Measurements from ENCODE around the gene NOTUM. TPM values are rescaled to one million over a fixed set of nuclear protein-coding genes. Genes with fewer than 3 reads are reported as not detected.
A peak's percentile ranks its signal among the peaks of the same experiment; 100 is the strongest.

NOTUM gene
- total and polyA plus RNA-seq, 7 experiments from 2014 or later: 0.35 to 0.82 TPM; not detected in 5

DNA sequence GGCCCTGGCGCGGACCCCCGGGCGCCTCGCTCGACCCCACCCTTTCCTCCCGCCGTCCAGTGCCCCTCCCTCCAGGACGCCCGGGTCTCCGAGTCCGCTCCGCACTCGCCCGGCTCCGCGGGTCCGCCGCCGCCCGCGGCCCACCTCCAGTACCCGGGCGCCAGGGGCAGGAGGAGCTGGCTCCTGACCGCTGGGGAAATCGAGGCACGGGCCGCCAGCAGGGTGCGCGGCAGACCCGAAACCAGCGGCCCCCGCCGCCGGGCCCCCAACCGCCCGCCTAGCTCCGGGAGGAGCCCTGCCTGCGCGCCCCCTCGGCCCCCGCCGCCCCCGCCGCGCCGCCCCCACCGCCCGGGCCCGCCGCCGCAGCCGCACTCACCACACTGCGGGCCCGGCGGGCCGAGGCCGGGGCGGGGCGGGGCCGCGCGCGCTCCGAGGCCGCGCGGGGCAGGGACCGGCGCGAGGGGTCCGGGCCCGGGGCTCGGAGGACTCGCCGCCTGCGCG lies 33.8 kb downstream of the NOTUM start:
- Histone ChIP-seq H3K9me3 (ENCODE audit: control insufficient read depth in 2 of 3, low read length in 3 of 3) (no peaks in the 10 kb centered on the region), H3K36me3 (ENCODE audit: control insufficient read depth in 2 of 3, insufficient read depth in 3 of 3, low read length in 3 of 3) (peaks cover 0 to 1% (median 0%) of the 10 kb centered on the region in 3 experiments), H3K27me3 (ENCODE audit: control insufficient read depth in 2 of 2, insufficient read depth in 2 of 2, low read length in 2 of 2) (peaks cover 0 to 13% of the 10 kb centered on the region in 2 donors), H3K4me3 (ENCODE audit: low read length) (peak overlapping the region; percentile 58), H3K4me1 (ENCODE audit: control insufficient read depth in 2 of 2, insufficient read depth in 2 of 2, low read length in 2 of 2) (peaks cover 10 to 31% of the 10 kb centered on the region in 2 donors), H3K27ac (ENCODE audit: low read depth, low read length) (peak overlapping the region; percentile 71)
- Mint-ChIP-seq H3K4me1 (peaks cover 9 to 31% (median 21%) of the 10 kb centered on the region in 7 donors), H3K4me3 (peak overlapping the region in 9 of 10 donors; percentile 58 to 86 (median 76)), H3K9me3 (no peaks in the 10 kb centered on the region), H3K36me3 (no peaks in the 10 kb centered on the region), H3K27ac (peak overlapping the region in 1 of 9 donors; percentile 86), H3K27me3 (peaks cover 0 to 18% (median 0%) of the 10 kb centered on the region in 5 donors)
- intact Hi-C loops (cut with micrococcal nuclease): loop anchor here (1.0 to 5.0 kb wide), 8 partner anchors 9 to 1665 kb away; partner anchors contain the start of genes ARHGDIA (in 2 of the 2), PCYT2 (in 2 of the 2), PYCR1 (in 2 of the 2) and ALYREF (in 1 of the 2)
- POLR2A ChIA-PET: interaction anchor here (0.5 to 3.3 kb wide), 9 partner anchors 10 to 97 kb away, joined by 3 to 23 read pairs (median 5); partner anchors contain the start of genes CENPX and LRRC45
- CTCF ChIA-PET: no interaction called here
- DNase-seq (peak in 1 of 9 donors; percentile 55), ATAC-seq (peak; percentile 39)

DNA sequence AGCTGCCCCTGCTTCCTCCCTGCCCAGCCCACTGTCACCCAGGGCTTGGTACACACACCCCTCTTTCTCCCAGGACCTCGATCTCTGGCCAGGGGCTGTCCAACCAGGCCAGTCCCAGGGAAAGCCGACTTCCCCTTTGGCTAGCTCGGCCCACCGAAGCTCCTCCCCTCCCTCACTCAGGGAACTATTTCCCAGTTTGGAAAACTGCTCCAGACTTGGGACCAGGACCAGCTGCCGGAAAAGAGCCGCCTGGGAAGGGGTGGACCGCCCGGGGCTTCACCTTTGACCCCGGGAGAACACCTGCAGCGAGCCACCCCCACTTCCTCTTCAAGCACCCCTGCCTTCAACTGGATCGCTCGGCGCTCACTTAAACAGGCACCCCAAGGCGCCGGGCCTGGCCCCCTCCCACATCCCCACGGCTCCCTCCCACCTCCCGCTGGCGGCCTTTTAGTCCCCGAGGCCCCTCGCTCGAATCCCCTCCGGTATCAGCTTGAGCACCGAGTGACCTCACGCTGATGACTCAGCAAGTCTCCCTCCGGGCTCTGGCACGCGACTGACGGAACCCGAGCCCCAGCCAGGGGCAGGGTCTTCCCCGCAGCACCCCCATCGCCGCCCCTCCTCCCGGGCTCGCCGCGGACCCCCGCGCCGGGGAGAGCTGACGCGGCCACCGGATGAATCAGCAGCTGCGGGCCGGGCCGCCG lies 34.4 kb downstream of the NOTUM start:
- H3K36me3 ChIP-seq (ENCODE audit: control insufficient read depth in 2 of 3, insufficient read depth in 3 of 3, low read length in 3 of 3): peaks cover 0 to 5% (median 0%) of the 10 kb centered on the region in 3 experiments
- H3K4me3 ChIP-seq (ENCODE audit: low read length): peak overlapping the region; percentile 58
- H3K4me1 ChIP-seq (ENCODE audit: control insufficient read depth in 2 of 2, insufficient read depth in 2 of 2, low read length in 2 of 2): peaks cover 10 to 31% of the 10 kb centered on the region in 2 donors
- ATAC-seq: peak; percentile 33
- Mint-ChIP-seq H3K27me3 (peaks cover 0 to 12% (median 0%) of the 10 kb centered on the region in 5 donors), H3K4me3 (peak overlapping the region; percentile 77 to 91 (median 84)), H3K9me3 (no peaks in the 10 kb centered on the region), H3K4me1 (peaks cover 9 to 32% (median 21%) of the 10 kb centered on the region in 7 donors), H3K27ac (peak overlapping the region; percentile 69 to 95 (median 88)), H3K36me3 (no peaks in the 10 kb centered on the region)
- CTCF ChIA-PET: interaction anchor here (1.2 kb wide), 1 partner anchor 9 kb away, joined by 4 read pairs; no protein-coding TSS in a partner anchor
- peak overlapping the region; percentile 71 for H3K27ac ChIP-seq (ENCODE audit: low read depth, low read length)
- H3K27me3 ChIP-seq (ENCODE audit: control insufficient read depth in 2 of 2, insufficient read depth in 2 of 2, low read length in 2 of 2): peaks cover 0 to 13% of the 10 kb centered on the region in 2 donors
- DNase-seq: peak in 8 of 9 donors; percentile 37 to 65 (median 48)
- intact Hi-C loops (cut with micrococcal nuclease): loop anchor here (1.0 to 5.0 kb wide), 8 partner anchors 8 to 1664 kb away; partner anchors contain the start of genes ARHGDIA (in 2 of the 2), PCYT2 (in 2 of the 2), PYCR1 (in 2 of the 2) and SIRT7 (in 2 of the 2)
- no peaks in the 10 kb centered on the region for H3K9me3 ChIP-seq (ENCODE audit: control insufficient read depth in 2 of 3, low read length in 3 of 3)
- POLR2A ChIA-PET: interaction anchor here (0.5 to 3.3 kb wide), 10 partner anchors 9 to 193 kb away, joined by 3 to 23 read pairs (median 5); partner anchors contain the start of genes CENPX and LRRC45

DNA sequence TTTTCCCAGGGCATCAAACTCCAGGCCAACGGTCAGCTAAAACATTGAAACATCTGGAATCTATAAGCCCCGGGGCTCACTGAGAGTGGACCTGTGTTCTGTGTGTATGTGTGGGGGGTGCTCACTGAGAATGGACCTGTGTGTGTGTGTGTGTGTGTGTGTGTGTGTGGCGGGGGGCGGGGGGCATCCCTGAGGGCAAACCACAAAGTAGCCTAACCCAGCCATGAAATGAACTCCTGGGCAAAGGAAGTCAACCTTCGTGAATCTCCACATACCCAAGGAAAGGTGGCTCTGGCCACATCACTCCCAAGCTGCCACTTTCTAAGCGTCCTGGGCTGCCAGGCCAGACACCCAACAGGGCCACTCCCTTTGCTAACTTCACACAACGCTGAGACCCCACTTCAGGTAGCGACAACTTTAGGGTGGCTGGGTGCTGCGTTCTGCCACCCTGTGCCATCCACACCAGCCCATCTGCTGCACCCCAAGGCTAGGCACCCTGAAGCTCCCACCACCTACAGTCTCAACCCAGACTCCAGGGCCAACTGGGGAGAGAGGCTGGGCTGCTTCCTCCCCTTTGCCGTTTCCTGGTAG lies 35.0 kb downstream of the NOTUM start:
- no peak for DNase-seq
- H3K4me1 Mint-ChIP-seq: peaks cover 9 to 32% (median 21%) of the 10 kb centered on the region in 7 donors
- no peak for ATAC-seq

DNA sequence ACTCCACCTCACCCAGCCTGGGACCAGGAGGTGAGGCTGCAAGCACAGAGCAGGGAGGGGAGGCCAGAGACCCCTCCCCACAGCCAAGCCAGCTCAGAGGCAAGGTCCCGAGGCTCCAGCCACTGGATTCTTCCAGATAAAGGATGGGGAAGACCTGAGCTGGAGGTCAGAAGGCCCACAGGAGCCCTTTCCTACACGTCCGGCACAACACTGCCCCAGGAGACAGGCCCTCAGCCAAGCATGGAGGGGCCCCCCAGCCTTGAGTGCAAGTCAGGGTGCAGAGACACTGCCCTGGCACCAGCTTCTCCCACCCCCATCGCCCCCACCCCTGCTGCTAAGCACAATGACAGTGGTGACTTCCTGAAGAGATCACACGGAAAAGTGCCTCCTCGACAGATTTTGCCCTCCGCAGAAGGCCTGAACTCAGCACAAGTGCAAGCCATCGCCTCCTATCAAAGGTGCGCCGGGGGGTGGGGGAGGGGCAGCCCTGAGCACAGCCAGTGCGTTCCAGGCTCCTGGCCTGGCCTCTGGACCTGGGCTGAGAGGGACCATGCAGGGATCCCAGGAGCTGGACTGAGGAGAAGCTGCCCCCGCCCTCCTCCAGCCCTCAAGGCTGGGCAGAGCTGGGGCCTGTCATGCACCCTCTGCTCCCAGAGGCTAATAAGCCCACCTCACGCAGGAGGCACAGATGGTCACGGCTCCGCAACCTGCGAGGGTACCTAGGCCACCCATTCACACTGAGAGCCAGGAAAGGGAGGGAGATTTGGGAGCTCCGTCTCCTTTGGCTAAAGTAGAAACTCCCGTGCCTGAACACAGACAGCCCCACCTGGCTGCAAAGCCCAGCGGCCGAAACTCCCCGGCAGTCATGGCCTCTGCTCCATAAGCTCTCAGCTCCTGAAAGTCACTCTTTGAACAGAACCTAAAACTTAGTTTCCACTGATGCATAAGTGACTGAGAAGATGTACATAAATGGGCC lies 36.1 kb downstream of the NOTUM start:
- ATAC-seq: no peak
- Histone ChIP-seq H3K9me3 (ENCODE audit: control insufficient read depth in 2 of 3, low read length in 3 of 3) (no peaks in the 10 kb centered on the region), H3K4me3 (ENCODE audit: low read length) (no peak overlapping the region), H3K27me3 (ENCODE audit: control insufficient read depth in 2 of 2, insufficient read depth in 2 of 2, low read length in 2 of 2) (peaks cover 0 to 13% of the 10 kb centered on the region in 2 donors), H3K4me1 (ENCODE audit: control insufficient read depth in 2 of 2, insufficient read depth in 2 of 2, low read length in 2 of 2) (peaks cover 10 to 31% of the 10 kb centered on the region in 2 donors), H3K36me3 (ENCODE audit: control insufficient read depth in 2 of 3, insufficient read depth in 3 of 3, low read length in 3 of 3) (peaks cover 0 to 8% (median 0%) of the 10 kb centered on the region in 3 experiments), H3K27ac (ENCODE audit: low read depth, low read length) (no peak overlapping the region)
- H3K27me3 Mint-ChIP-seq: peaks cover 0 to 6% (median 0%) of the 10 kb centered on the region in 5 donors
- peaks cover 0 to 4% (median 0%) of the 10 kb centered on the region in 5 donors for H3K36me3 Mint-ChIP-seq
- DNase-seq: peak in 2 of 9 donors; percentile 26 to 27
- CTCF ChIA-PET: interaction anchor here (0.6 kb wide), 1 partner anchor 296 kb away, joined by 4 read pairs; no protein-coding TSS in a partner anchor
- H3K9me3 Mint-ChIP-seq: no peaks in the 10 kb centered on the region
- POLR2A ChIA-PET: interaction anchor here (0.7 to 3.3 kb wide), 5 partner anchors 8 to 55 kb away, joined by 3 to 23 read pairs (median 5); no protein-coding TSS in a partner anchor
- peaks cover 9 to 34% (median 23%) of the 10 kb centered on the region in 7 donors for H3K4me1 Mint-ChIP-seq
- peak overlapping the region; percentile 39 to 91 (median 80) for H3K4me3 Mint-ChIP-seq
- peak overlapping the region in 8 of 9 donors; percentile 25 to 91 (median 76) for H3K27ac Mint-ChIP-seq
- intact Hi-C loops (cut with micrococcal nuclease): loop anchor here (5.0 kb wide), 4 partner anchors 33 to 1663 kb away; partner anchors contain the start of genes ARHGDIA (in 2 of the 2), ALYREF (in 1 of the 2), ANAPC11 (in 1 of the 2) and RNF213 (in 1 of the 2)

More for the DNA sequence above, 35.0 kb downstream of the NOTUM start:
- peak overlapping the region; percentile 69 to 95 (median 88) for H3K27ac Mint-ChIP-seq
- Histone ChIP-seq H3K9me3 (ENCODE audit: control insufficient read depth in 2 of 3, low read length in 3 of 3) (no peaks in the 10 kb centered on the region), H3K4me3 (ENCODE audit: low read length) (peak overlapping the region; percentile 58), H3K36me3 (ENCODE audit: control insufficient read depth in 2 of 3, insufficient read depth in 3 of 3, low read length in 3 of 3) (peaks cover 0 to 8% (median 0%) of the 10 kb centered on the region in 3 experiments), H3K27me3 (ENCODE audit: control insufficient read depth in 2 of 2, insufficient read depth in 2 of 2, low read length in 2 of 2) (peaks cover 0 to 13% of the 10 kb centered on the region in 2 donors), H3K4me1 (ENCODE audit: control insufficient read depth in 2 of 2, insufficient read depth in 2 of 2, low read length in 2 of 2) (peaks cover 10 to 31% of the 10 kb centered on the region in 2 donors), H3K27ac (ENCODE audit: low read depth, low read length) (peak overlapping the region; percentile 71)
- ChIA-PET CTCF (interaction anchor here (0.6 to 1.2 kb wide), 2 partner anchors 9 to 295 kb away, joined by 4 read pairs; no protein-coding TSS in a partner anchor), POLR2A (interaction anchor here (0.9 to 3.3 kb wide), 10 partner anchors 9 to 97 kb away, joined by 3 to 23 read pairs (median 5); partner anchors contain the start of genes CENPX and LRRC45)
- H3K27me3 Mint-ChIP-seq: peaks cover 0 to 9% (median 0%) of the 10 kb centered on the region in 5 donors
- H3K36me3 Mint-ChIP-seq: peaks cover 0 to 3% (median 0%) of the 10 kb centered on the region in 5 donors
- H3K4me3 Mint-ChIP-seq: peak overlapping the region; percentile 77 to 91 (median 84)
- intact Hi-C loops (cut with micrococcal nuclease): loop anchor here (1.0 to 5.0 kb wide), 6 partner anchors 8 to 1664 kb away; partner anchors contain the start of genes ARHGDIA (in 2 of the 2), PCYT2 (in 2 of the 2), ALYREF (in 1 of the 2) and ANAPC11 (in 1 of the 2)
- no peaks in the 10 kb centered on the region for H3K9me3 Mint-ChIP-seq
